PC-3 (cell line): ENCODE data around the gene MYL1. TPM values are rescaled to one million over a fixed set of nuclear protein-coding genes. Genes with fewer than 3 reads are reported as not detected.

ENCODE experiments used
- ATAC-seq: fragments of 200-7000 bp; cut with Tn5 transposase; 2 replicates; pipeline ENCODE4 v1.9.1; 2020; ENCODE audit warnings: mild to moderate bottlenecking, moderate library complexity
- BruUV-seq: library from RNA; stranded (reverse); fragments of 400-500 nt; replicated peaks from 2 replicates; lab custom pipeline; 2021; lab: Mats Ljungman, UMichigan
- CTCF ChIA-PET: fragments of 300-600 bp; sonication (Branson Sonifier 250); formaldehyde crosslinking; loops from one replicate; lab custom pipeline; 2022; ENCODE audit warnings: antibody characterized with exemption; lab: Charles Lee
- POLR2A ChIA-PET: fragments of 300-600 bp; sonication (Branson Sonifier 250); formaldehyde crosslinking; loops from one replicate; lab custom pipeline; 2022; ENCODE audit warnings: antibody characterized with exemption; ENCODE audit not compliant: unreplicated experiment; lab: Charles Lee
- DNase-seq: peaks from one replicate; pipeline ENCODE4 v3.0.0-alpha.2; 2015
- H2AFZ ChIP-seq: fragments of 300-600 bp; sonication (generic); 2 replicates; pipeline ENCODE4 v1.6.0; 2016; ENCODE audit warnings: antibody characterized with exemption, low read length
- H3F3A ChIP-seq: fragments of 300-600 bp; sonication (generic); one replicate; pipeline ENCODE4 v1.6.0; 2017; ENCODE audit warnings: antibody characterized with exemption, low read length, control low read depth, mild to moderate bottlenecking; ENCODE audit not compliant: unreplicated experiment
- H3K27ac ChIP-seq: fragments of 300-600 bp; sonication (generic); 2 replicates; pipeline ENCODE4 v1.5.1; 2016; ENCODE audit warnings: mild to moderate bottlenecking, low read length
- H3K27me3 ChIP-seq: fragments of 300-600 bp; sonication (generic); 2 replicates; pipeline ENCODE4 v1.6.1; 2016; ENCODE audit warnings: low read length, mixed read lengths
- H3K36me3 ChIP-seq: fragments of 300-600 bp; sonication (generic); 2 replicates; pipeline ENCODE4 v1.6.1; 2016; ENCODE audit warnings: low read depth, mixed run types, low read length, mixed read lengths
- H3K4me1 ChIP-seq: fragments of 300-600 bp; sonication (generic); 2 replicates; pipeline ENCODE4 v1.5.1; 2016; ENCODE audit warnings: low read length; ENCODE audit not compliant: insufficient read depth
- H3K4me2 ChIP-seq: fragments of 300-600 bp; sonication (generic); 2 replicates; pipeline ENCODE4 v1.6.0; 2016; ENCODE audit warnings: low read length
- H3K4me3 ChIP-seq: fragments of 300-600 bp; sonication (generic); 2 replicates; pipeline ENCODE4 v1.5.1; 2016; ENCODE audit warnings: mild to moderate bottlenecking, low read length, mixed read lengths
- H3K79me2 ChIP-seq: fragments of 300-600 bp; sonication (generic); 2 replicates; pipeline ENCODE4 v1.6.1; 2017; ENCODE audit warnings: low read length, mixed read lengths
- H3K9ac ChIP-seq: fragments of 300-600 bp; sonication (generic); 2 replicates; pipeline ENCODE4 v1.6.0; 2016; ENCODE audit warnings: mild to moderate bottlenecking, low read length
- H3K9me2 ChIP-seq: fragments of 300-600 bp; sonication (generic); replicated peaks from 2 replicates; pipeline ENCODE4 v1.6.1; 2016; ENCODE audit warnings: mixed run types, low read length, mixed read lengths
- H3K9me3 ChIP-seq: fragments of 300-600 bp; sonication (generic); 2 replicates; pipeline ENCODE4 v1.6.1; 2016; ENCODE audit warnings: low read length, mixed read lengths
- H4K20me1 ChIP-seq: fragments of 300-600 bp; sonication (generic); 2 replicates; pipeline ENCODE4 v1.6.1; 2016; ENCODE audit warnings: low read length, mixed read lengths
- EZH2 ChIP-seq: fragments of 300-600 bp; sonication (generic); IDR thresholded peaks from one replicate; pipeline ENCODE4 v1.6.1; 2017; ENCODE audit warnings: antibody characterized with exemption, mild to moderate bottlenecking, low read length; ENCODE audit not compliant: unreplicated experiment
- EZH2phosphoT487 ChIP-seq: fragments of 300-600 bp; sonication (generic); IDR thresholded peaks from 2 replicates; pipeline ENCODE4 v1.6.1; 2018; ENCODE audit warnings: mild to moderate bottlenecking, antibody characterized with exemption, low read length, borderline replicate concordance
- intact Hi-C: fragments of 100-400 bp; cut with micrococcal nuclease; formaldehyde crosslinking; loops from 2 replicates; pipeline ENCODE4 v1.9.0; 2023
- total RNA-seq: library from RNA; depleted of rRNA; stranded (reverse); fragments of >200 nt; gene quantifications from 2 replicates; pipeline ENCODE4 v1.2.3, GENCODE V29; 2014
- TF ChIP-seq, protein P1 (sequence below): fragments of 300-600 bp; sonication (generic); conservative IDR thresholded peaks from 2 replicates; pipeline ENCODE4 v1.5.1; 2017; ENCODE audit warnings: antibody characterized with exemption, low read depth, mild to moderate bottlenecking, low read length

Gene MYL1
- total RNA-seq, 1 experiment from 2014 or later = not detected

DNA sequence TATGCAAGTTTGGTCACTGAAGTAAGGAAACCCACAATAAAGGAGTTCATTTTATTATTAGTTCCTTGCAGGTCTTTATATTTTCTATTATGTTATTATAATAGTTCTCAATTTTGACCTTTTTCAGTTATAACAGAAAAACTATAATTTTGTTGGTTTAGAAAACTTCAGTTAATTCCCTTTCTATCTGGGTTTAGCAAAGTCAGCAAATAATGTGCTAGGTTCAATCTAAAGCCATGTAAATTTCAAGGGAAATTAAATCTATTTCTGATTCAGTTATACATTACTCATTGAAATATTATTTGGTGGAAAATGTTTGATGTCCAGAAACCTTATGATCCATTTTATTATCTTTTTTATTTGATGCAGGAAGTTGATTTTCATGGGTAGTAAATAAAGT, 43.7 kb downstream of the MYL1 start:
- Histone ChIP-seq H3K4me3 (no peak overlapping the region), H2AFZ (no peak overlapping the region), H3K9me3 (no peaks in the 10 kb centered on the region), H3K4me2 (no peak overlapping the region), H3K79me2 (no peaks in the 10 kb centered on the region), H3K27ac (no peak overlapping the region), H3K36me3 (no peaks in the 10 kb centered on the region), H4K20me1 (no peaks in the 10 kb centered on the region), H3K4me1 (no peaks in the 10 kb centered on the region), H3K9me2 (no peaks in the 10 kb centered on the region), H3F3A (no peaks in the 10 kb centered on the region), H3K9ac (no peak overlapping the region), H3K27me3 (peaks cover 16% of the 10 kb centered on the region)
- TF ChIP-seq EZH2 (no peak), EZH2phosphoT487 (no peak)
- TF ChIP-seq, protein P1, sequence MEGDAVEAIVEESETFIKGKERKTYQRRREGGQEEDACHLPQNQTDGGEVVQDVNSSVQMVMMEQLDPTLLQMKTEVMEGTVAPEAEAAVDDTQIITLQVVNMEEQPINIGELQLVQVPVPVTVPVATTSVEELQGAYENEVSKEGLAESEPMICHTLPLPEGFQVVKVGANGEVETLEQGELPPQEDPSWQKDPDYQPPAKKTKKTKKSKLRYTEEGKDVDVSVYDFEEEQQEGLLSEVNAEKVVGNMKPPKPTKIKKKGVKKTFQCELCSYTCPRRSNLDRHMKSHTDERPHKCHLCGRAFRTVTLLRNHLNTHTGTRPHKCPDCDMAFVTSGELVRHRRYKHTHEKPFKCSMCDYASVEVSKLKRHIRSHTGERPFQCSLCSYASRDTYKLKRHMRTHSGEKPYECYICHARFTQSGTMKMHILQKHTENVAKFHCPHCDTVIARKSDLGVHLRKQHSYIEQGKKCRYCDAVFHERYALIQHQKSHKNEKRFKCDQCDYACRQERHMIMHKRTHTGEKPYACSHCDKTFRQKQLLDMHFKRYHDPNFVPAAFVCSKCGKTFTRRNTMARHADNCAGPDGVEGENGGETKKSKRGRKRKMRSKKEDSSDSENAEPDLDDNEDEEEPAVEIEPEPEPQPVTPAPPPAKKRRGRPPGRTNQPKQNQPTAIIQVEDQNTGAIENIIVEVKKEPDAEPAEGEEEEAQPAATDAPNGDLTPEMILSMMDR = no peak
- intact Hi-C loops = no loop called here
- ChIA-PET CTCF (no interaction called here), POLR2A (no interaction called here)
- DNase-seq (no peak), ATAC-seq (no peak)
- no TSS peak for BruUV-seq

DNA sequence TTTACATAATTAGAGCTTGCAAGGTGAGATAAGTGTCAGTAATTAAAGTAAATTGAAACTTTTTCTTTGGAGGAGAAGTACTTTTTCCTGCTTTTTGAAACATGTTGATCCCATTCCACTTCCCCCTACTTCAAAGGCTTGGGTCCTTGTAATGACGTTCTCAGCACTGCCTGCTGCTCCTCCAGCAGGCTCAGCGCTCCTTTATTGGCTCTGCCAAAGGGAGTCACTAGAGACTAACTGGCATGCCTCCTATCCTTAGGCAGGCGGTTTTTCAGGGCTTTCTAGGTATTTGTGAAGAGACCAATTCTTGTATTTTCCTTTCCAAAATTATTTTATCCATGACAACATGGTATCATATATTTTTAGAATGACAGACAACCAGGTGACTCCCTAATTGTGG, 45.8 kb downstream of the MYL1 start:
- ChIA-PET CTCF (no interaction called here), POLR2A (no interaction called here)
- Histone ChIP-seq H2AFZ (no peak overlapping the region), H3K4me1 (no peaks in the 10 kb centered on the region), H3K9me2 (no peaks in the 10 kb centered on the region), H3K4me3 (no peak overlapping the region), H3K27ac (no peak overlapping the region), H3K9ac (no peak overlapping the region), H3K27me3 (peaks cover 16% of the 10 kb centered on the region), H3K79me2 (no peaks in the 10 kb centered on the region), H3K4me2 (no peak overlapping the region), H3K9me3 (no peaks in the 10 kb centered on the region), H3F3A (no peaks in the 10 kb centered on the region), H4K20me1 (no peaks in the 10 kb centered on the region), H3K36me3 (no peaks in the 10 kb centered on the region)
- ATAC-seq (no peak), DNase-seq (no peak)
- intact Hi-C loops = no loop called here
- no TSS peak for BruUV-seq
- TF ChIP-seq EZH2phosphoT487 (no peak), EZH2 (no peak)
- TF ChIP-seq, protein P1 = no peak

DNA sequence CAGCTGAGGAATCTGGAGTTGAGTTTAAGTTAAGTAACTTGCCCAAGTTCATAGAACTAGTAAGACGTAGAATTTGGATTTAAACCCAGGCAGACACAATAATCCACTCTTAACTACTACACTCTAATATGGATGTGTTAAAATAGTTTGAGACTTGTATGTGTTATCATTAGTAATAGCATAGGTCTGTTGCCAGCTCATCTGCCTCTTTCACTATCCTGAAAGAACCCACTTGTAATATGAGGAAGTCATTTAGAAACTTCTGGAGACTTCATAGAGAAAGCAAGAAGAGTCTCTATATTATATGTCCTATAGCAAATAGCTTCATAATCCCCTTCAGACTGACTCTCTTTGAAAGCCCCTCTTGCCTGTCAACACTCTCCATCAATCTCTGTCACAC, 46.7 kb downstream of the MYL1 start:
- DNase-seq = no peak
- BruUV-seq = no TSS peak
- no peaks in the 10 kb centered on the region for H3K36me3 ChIP-seq
- TF ChIP-seq EZH2 (no peak), EZH2phosphoT487 (no peak)
- TF ChIP-seq, protein P1 = no peak
- no peak overlapping the region for H3K4me2 ChIP-seq
- H3K27ac ChIP-seq = no peak overlapping the region
- no peaks in the 10 kb centered on the region for H3K9me2 ChIP-seq
- no peak for ATAC-seq
- H2AFZ ChIP-seq = no peak overlapping the region
- no peaks in the 10 kb centered on the region for H3K9me3 ChIP-seq
- peaks cover 16% of the 10 kb centered on the region for H3K27me3 ChIP-seq
- H3K4me3 ChIP-seq = no peak overlapping the region
- no peak overlapping the region for H3K9ac ChIP-seq
- H3F3A ChIP-seq = no peaks in the 10 kb centered on the region
- H4K20me1 ChIP-seq = no peaks in the 10 kb centered on the region
- H3K4me1 ChIP-seq = no peaks in the 10 kb centered on the region
- CTCF ChIA-PET = no interaction called here
- POLR2A ChIA-PET = no interaction called here
- intact Hi-C loops = no loop called here
- H3K79me2 ChIP-seq = no peaks in the 10 kb centered on the region
